HG03060 (cell line): ENCODE measurements around the gene LILRB3.
"Not testable (repeated sequence)": the region's sequence is repeated elsewhere in the genome, so short reads cannot be mapped to it uniquely, and the experiment has no call there.

Experiments
- ATAC-seq: cut with Tn5 transposase; IDR thresholded peaks from one replicate; pipeline ENCODE4 v1.9.1; 2021; ENCODE audit warnings: low read depth, moderate number of reproducible peaks; ENCODE audit not compliant: unreplicated experiment

LILRB3 gene

DNA sequence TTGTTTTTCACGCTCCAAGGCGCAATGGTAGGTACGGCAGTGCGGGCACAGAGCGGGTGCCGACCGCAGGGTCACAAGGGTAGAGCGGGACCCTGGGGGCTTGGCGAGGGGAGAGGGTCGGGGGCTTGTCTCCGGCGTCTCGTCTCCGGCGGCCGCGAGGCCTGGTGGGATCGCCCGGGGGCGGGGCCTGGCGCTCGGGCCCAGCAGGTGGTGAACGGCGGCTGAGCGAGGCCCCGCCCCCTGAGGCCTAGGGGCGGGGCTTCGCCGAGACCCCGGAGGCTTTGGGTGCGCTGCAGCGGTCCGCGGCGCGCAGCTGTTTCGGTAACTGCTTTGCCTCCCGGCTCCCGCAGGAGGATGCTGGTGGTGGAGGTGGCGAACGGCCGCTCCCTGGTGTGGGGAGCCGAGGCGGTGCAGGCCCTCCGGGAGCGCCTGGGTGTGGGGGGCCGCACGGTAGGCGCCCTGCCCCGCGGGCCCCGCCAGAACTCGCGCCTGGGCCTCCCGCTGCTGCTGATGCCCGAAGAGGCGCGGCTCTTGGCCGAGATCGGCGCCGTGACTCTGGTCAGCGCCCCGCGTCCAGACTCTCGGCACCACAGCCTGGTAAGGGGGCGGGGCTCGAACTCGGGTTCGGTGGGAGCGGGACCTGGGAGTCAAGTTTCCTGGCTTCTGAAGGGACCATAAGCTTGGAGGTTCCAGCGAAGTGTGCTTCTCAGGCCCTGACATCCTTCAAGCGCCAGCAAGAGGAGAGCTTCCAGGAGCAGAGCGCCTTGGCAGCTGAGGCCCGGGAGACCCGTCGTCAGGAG is 31.6 kb downstream of the LILRB3 start, which contains the start of gene TSEN34:
Gene TSEN34 (plus strand): TSS at position 298 of the 800 bp plus-strand sequence. CDS start 57 bp downstream, at position 355.
- ATAC-seq, result peak; percentile 4

DNA sequence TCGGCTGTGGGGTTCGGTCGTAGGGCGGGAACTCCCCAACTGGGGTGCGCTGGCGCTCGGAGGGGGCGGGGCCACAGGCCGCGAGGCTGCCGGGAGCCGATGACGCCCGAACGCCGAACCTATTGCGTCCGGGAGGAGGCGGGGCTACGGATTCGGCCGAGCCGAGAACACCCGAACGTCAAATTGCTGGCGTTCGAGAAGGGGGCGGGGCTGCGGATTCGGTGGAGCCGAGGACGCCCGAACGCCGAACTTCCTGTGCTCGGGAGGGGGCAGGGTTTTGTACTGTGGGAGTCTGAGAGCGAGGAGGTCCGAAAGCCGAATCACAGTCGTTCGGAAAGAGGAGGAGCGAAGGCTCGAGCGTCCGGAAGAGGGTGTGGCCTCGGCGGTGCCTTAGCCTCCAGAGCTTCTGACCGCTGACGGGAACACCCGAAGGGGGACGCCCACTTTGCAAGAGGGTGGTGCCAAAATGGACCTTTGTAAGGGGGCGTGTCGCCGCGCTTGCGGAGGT is 32.2 kb downstream of the LILRB3 start:
- peak; percentile 37 for ATAC-seq

DNA sequence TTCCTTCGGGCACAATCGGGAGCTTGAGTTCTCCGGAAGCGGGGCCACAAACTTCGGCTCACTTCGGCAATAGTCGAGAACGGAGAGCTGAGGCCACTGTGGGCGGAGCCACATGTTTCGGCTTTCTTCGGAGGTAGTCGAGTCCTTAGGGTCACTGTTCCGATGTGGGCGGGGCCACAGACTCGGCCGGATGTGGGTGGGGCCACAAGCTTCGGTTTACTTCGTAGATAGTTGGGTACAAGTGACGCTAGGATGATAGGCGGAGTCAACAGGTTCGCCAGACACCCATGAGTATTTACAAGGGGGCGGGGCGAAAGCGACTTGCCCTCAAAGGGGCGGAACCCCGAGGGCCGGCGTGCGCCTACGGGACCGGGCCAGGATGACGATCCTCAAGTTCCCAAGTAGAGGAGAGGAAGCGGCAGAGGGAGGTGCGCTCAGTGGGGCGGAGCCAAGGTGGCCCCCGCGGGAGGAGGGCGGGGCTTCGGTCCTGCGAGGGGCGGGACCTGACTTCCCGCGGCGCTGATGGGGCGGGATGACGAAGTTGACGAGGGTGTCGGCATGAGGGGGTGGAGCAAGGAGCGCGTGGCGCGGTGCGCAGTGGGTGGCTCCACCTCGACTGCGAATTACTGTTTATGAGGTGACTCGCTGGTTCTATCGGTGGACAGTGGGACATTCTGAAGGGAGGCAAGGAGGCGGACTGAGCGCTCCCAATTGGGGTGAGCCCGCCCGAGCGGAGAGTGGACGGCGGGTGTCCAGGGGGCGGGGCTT is 32.9 kb downstream of the LILRB3 start:
- peak; percentile 43 for ATAC-seq

DNA sequence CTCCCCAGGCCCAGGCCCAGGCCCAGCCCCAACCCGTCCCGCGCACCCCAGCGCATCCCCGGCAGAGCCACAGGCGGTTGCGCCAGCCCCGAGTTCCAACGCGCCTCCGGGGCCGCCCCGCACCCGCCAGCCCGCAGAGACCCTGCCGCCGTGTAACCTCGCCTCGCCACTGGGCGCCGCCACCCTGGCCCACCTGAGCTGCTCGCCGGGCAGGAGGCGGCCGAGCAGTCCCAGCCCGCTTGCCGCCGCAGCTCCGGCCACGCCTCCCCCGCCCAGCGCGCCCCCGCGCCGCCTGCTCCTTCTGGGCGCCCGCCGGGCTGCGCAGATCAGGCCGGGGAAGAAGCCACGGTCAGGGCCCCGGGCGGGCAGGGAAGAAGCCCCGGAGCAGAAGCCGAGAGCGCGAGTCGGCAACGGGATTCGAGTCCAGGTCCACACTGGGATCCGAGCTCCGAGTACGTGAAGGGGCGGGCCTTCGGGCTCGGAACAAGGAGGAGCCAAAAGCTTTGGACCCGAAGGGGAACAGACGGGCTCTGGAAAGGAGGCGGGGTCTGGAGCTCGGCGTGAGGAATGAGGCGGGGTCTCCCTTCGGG is 33.6 kb downstream of the LILRB3 start, which contains the start of gene MBOAT7:
Gene MBOAT7 (minus strand): TSS at position 436 of the 590 bp plus-strand sequence. CDS start 1,072 bp downstream, outside the sequence.
- peak; percentile 12 for ATAC-seq

DNA sequence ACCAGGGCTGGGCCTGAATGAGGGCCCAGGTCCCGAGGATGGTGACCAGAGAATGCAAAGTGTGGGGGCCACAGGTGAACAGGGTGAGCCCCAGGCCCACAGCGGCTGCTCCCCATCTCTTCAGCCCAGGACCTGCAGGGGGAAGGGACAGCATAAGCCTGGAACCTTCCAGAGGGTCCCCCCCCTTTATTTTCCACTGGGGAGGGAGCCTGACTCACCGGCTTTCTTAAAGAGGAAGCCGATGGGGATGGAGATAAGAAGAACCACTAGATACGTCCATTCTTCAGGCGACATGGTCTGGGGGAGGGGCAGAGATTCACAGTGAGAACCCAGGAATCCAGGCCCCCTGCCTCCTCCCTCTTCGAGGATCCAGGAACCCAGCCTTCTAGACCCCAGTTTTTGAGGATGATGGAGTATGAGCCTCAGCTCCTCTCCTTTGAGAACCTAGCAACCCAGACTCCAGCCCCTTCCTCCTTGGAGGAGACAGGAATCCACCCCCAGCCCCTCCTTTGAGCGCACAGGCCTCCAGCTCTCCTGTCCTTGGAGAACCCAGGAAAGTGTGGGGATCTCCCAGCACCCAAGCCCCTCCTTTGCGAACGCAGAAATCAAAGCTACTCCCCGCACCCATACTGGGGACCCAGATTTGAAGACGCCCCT is 34.5 kb downstream of the LILRB3 start:
- no peak for ATAC-seq

DNA sequence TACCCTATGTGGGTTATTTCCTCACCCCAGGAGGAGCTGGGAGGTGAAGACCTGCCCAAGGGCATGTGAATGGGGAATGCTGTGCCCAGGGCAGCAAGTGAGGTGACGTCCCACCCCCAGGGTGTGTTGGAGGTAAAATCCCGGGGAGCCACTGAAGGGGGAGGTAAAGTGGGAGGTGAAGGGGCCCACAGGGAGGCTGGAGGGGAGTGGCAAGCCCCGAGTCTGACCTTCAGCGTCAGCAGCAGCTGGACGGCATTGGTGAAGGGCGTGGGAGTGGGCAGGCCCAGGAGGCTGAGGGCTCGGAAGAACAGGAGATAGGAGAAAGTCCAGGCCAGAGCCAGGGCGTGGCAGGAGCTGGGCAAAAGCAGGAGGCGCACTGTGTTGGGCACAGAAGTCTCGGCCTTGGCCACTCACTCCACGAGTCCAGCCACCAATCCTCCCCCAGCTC is 35.8 kb downstream of the LILRB3 start:
- ATAC-seq, result no peak

DNA sequence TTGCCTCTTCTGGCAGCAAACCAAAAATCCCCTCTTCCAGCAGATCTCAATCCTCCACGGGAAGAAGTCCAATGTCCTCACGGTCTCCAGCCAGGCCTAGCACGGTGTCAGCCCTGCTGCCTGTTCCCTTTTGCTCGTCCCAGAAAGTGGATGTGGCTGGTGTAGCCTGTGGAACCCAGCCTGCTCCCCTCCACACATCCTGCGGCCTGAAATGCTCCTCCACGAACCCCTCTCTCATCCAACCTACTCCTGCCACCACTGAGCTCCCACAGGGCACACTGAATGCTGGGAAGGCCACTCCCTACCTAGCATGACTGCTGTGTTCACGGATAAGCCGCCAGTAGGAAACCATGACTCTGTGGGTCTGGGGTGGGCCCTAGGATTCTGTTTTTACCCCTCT is 36.5 kb downstream of the LILRB3 start:
- ATAC-seq, result no peak

DNA sequence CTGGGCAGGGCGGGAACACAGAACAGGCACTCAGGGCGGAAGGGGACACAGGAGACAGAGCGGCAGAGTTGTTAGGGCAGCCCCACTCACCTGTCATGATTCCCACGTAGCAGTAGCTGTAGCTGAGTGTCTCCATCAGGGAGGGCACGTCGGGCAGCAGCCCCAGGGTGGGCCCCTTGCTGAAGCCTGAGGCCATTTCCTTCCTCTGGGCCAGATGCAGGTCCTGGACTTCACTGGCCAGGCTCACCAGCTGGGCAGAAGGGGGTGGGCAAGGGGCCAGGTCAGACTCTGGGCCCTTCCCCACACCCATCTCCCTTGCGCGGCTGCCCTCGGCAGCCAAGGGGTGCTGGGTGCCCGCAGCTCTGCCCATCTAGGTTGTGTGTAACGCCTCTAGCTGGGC is 39.4 kb downstream of the LILRB3 start:
- no peak for ATAC-seq

DNA sequence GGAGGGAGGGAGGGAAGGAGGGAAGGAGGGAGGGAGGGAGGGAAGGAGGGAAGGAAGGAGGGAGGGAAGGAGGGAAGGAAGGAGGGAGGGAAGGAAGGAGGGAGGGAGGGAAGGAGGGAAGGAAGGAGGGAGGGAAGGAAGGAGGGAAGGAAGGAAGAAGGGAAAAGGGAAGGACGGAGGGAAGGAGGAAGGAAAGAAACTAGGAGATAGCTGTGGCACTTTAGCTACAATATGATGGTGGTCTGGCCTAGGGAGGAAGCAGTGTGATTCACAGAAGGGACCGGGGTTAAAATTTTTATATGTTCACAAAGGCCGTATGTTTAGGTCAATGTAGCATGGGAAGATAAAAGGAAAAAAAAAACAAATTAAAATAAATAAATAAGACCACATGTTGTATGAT is 40.9 kb downstream of the LILRB3 start:
- ATAC-seq, result not testable (repeated sequence)

DNA sequence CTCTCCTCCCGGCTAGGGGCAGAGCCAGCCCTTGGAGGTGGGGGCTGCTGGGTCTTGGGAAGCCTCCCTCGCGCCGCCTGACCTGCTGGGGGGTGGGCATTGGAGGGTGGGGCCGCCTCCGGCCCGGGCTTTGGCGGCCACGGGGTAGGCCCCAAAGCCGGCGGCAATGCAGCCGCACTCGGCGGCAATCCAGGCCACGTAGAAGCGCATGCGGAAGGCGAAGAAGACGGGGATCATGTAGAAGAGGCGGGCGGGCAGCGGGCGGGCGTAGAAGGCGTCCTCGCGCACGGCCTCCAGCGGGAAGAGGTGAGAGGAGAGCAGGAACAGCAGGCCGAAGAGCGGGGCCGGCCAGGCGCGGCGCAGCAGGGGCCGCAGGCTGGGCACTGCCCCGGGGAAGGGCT is 42.1 kb downstream of the LILRB3 start:
- no peak for ATAC-seq

DNA sequence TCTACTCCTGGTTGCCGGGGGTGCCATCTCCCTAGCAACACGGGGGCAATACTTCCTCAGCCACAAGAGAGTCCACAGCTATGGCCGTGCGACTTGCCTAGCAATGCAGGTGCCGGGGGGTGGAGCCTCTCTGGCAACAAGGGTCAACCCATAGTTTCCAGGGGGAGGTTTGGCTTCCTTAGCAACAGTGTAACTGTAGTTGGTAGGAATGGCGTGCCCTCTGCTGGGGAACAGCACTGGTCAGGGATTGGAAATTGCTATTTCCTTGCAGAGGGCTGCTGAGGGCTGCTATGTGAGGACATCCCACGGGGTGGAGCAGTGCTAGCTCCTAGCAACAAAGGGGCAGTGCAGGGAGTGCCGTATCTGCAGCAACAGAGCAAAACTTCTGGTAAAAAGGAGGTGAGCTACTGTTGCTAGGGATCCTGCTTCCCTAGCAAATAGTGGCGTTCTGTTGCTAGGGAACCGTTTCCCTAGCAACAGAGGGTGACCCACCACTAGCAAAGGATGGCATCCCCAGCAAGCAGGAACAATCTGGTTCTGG is 42.8 kb downstream of the LILRB3 start:
- no peak for ATAC-seq

DNA sequence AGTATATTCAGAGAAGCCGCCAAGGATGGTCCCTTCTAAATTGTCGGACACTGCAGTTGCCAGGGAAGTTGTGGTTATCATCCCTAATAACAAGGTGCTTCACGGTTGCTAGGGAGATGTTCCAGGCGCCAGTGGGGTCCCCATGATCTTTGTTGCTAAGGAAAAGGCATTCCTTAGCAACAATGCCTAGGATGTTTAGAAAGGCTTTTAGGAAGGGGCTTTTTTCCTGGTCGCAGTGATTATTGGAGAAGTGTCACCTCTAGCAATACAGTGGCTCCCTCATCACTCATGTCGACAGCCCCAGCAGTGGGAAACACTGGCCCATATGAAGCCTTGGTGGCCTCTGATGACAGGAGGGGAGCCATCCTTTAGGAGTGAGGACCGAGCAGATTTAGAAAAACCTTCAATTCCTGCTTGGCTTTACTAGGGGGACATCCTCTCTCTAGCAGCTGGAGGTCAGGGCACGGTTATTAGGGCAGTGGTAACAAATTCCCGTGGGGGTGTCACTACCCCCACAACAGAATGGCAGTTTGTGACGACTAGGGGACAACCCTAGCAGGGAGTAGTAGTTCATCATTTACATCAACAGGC is 43.5 kb downstream of the LILRB3 start:
- ATAC-seq, result no peak

DNA sequence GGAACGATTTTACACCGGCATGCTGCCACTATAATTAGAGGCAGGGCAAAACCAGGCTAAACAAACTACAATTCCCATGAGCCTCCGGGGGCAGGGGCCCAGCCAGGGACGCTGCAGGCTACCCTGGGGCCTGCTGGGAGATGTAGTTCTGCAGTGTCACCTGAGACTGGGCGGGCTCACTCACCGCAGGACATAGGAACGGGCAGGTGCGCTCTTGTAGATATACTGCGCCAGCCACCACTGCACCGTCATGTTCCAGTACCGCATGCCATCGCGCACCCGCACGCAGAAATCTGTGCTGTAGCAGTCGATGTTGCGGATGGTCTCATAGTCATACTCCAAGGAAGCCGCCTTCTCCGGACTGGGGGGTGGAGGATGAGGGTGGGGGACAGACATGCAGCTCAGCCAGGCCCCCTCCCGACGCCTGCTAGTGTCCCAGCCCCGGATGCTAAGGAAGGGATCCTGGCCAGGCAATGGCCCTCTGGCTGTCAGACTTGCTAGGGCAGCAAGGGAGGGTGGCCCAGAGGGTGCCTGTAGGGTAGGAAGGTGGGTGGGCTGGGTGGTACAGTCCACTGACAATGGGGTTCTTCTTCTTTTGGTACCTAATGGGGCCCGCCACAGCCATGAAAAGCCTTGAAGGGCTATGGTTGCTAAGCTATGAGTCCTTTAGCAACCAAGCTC is 44.1 kb downstream of the LILRB3 start:
- no peak for ATAC-seq

DNA sequence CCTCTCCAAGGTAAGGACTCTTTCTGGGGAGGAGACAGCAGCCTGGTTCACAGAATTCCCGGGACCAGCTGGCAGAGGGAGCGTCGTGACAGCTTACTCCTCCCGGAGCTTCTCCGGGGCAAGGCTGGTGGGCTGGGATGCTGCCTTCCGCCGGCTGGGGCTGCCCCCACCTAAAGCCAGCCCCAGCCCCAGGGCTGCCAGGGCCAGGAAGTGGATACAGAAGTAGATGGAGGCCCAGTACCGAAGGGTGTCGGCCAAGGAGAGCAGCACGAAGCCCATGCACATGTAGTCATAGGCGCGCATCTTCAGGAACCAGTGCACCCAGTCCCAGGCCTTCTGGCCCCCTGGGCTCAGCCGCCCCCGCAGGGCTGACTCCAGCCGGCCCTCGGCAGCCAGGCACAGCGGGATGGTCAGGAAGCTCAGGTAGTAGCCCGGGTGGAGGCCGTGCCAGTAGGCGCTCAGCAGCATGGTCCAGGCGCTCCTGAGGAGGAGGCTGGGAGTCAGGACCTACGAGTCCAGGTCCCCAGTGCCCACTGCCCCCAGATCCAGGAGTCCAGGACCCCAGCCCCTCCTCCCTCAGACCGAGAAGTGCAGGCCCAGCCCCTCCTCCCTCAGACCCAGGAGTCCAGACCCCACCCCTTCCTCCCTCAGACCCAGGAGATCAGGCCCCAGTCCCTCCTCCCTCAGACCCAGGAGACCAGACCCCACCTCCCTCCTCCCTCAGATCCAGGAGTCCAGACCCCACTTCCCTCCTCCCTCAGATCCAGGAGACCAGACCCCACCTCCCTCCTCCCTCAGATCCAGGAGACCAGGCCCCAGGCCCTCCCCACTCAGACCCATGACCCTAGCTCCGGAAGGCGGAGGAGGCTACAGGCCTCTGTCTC is 48.6 kb downstream of the LILRB3 start:
- ATAC-seq, result no peak

DNA sequence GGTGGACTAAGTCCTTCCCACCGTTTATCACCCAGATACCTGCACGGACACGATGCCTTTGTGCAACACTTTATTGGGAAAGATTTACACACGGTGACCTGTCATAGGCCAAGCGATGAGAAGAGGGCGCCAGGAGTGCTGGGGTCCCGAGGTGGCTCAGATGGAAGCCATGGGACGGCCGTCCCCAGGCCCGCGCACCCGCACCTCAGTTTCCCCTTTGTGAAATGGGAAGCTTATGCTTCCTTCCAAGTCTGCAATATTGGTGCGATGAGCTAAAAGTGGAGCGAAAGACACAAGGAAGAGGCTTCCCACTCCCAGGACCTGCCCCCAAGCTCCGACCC is 49.5 kb downstream of the LILRB3 start:
- no peak for ATAC-seq

DNA sequence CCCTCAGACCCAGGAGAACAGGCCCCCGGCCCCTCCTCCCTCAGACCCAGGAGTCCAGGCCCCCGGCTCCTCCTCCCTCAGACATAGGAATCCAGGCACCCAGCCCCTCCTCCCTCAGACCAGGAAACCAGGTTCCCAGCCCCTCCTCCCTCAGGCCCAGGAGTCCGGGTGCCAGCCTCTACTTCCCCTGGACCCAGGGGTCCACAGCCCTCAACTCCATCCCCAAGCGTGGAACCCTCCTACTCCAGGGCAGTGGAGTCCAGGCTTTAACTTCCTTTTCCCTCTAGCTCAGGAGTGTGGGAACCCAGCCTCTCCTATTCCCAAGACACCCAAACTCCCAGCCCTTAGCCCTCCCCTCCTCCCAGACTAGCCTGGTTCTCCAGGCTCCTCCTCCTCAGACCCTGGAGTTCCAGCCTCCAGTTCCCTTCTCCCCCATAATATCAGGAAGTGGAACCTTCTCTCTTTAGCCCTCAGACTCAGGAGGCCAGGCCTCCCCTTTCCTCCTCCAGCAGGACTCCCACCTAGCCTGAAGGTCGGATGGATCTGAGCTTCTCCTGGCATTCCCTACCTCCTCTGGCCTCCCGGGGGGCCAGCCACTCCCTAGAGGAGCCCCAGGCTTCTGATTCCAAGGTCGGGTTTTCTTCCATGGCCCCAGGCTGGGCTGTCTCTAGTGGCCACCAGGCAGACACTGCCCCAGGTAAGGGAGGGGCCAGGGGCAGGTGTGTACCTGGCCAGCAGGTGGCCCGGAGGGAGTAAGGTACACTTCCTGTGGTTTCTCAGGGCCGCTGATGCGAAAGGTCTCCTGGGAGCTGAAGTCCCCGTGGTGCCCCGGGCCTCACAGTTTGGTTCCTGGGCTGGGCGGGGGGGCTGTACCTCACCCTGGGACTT is 50.1 kb downstream of the LILRB3 start, which contains the start of gene TMC4:
Gene TMC4 (minus strand): TSS at position 690 of the 888 bp plus-strand sequence. CDS start 43 bp downstream, at position 647.
- ATAC-seq, result no peak

DNA sequence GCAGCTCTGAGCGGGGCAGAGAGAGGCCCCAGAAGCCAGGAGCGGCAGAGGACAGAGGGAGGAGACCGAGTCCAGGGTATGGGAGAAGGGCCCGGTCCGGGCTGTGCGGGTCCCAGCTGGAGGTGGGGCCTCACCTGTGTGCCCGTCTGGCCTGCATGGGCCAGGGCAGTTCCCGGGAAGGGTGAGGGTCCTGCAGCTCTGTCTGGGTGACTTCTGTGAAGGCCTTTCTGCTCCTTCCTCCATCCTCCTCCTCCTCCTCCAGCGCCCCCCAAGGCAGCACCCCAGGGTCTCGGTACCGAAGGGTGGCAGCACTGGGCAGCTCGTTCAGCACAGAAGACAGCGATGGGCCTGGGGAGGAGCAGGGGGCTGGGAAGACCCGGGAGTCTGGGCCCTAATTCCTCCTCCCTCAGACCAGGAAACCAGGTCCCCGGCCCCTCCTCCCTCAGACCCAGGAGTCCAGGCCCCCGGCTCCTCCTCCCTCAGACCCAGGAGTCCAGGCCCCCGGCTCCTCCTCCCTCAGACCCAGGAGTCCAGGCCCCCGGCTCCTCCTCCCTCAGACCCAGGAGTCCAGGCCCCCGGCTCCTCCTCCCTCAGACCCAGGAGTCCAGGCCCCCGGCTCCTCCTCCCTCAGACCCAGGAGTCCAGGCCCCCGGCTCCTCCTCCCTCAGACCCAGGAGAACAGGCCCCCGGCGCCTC is 50.9 kb downstream of the LILRB3 start:
- ATAC-seq, result not testable (repeated sequence)
